ENCODE measurements around the gene FAM124A. TPM values are rescaled to one million over a fixed set of nuclear protein-coding genes. Genes with fewer than 3 reads are reported as not detected.
A peak's percentile ranks its signal among the peaks of the same experiment; 100 is the strongest.

Gene FAM124A
- total and polyA plus RNA-seq, 2 of the 8 experiments (the other 6 are each of a cell fraction or from before 2014, with no cell fraction given) = 40.7 to 49.9 TPM

DNA sequence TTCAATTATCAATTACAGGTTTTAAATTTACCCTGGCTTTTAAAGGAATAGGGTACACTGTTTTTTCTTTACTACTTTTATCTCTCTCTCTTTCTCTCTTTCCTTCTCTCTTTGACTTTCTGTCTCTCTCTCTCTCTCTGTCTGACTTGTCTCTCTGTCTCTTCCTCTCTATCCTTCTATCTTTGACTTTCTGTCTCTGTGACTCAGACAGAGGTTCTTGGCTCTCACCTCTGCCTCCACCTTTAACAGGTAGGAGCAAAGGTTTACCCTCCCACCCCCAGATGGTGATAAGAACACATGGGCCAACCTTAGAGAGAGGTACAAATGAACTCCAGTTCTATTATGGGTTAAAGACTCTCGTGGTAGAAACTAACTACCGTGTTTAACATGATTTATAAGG lies 20.3 kb upstream of the FAM124A start:
- Histone ChIP-seq H3K27me3 (replicated peaks in 1 of 4; ENCODE audit: control insufficient read depth in 3 of 4, extremely low read depth in 1 of 4, insufficient read depth in 3 of 4, low read length in 3 of 4) (no peaks in the 10 kb centered on the region; a peak in 1 of 7 replicates), H3K79me1 (ENCODE audit: low read depth, low read length) (no peaks in the 10 kb centered on the region), H2BK120ac (replicated peaks; ENCODE audit: low read depth, low read length) (no peak overlapping the region), H4K20me1 (replicated peaks in 1 of 2; ENCODE audit: control insufficient read depth in 1 of 2, insufficient read depth in 2 of 2, low read length in 2 of 2) (no peaks in the 10 kb centered on the region), H3K4me1 (replicated peaks in 1 of 4; ENCODE audit: control insufficient read depth in 3 of 4, insufficient read depth in 4 of 4, low read length in 3 of 4) (no peaks in the 10 kb centered on the region), H3K23ac (ENCODE audit: insufficient read length) (no peak overlapping the region), H2BK12ac (ENCODE audit: low read depth, low read length) (no peak overlapping the region), H3K4ac (replicated peaks; ENCODE audit: insufficient read length, low read depth, low read length) (no peak overlapping the region), H2AK5ac (ENCODE audit: low read depth, low read length) (no peak overlapping the region), H3K79me2 (ENCODE audit: control insufficient read depth in 1 of 2, insufficient read depth in 2 of 2, low read length in 2 of 2) (no peaks in the 10 kb centered on the region), H2AFZ (ENCODE audit: low read length) (no peak overlapping the region), H3K36me3 (ENCODE audit: control insufficient read depth in 2 of 4, insufficient read depth in 4 of 4, low read length in 3 of 4) (no peaks in the 10 kb centered on the region), H2BK15ac (ENCODE audit: low read length) (0 out of 2 replicates have a peak overlapping the region, but pooled peaks have one; percentile 33), H3K23me2 (ENCODE audit: low read depth, low read length) (no peaks in the 10 kb centered on the region), H4K5ac (ENCODE audit: insufficient read length, low read depth, low read length) (no peak overlapping the region), H4K91ac (replicated peaks; ENCODE audit: insufficient read length, low read length) (no peak overlapping the region), H4K8ac (ENCODE audit: extremely low read depth, insufficient read depth, low read length) (no peak overlapping the region), H3K56ac (replicated peaks; ENCODE audit: insufficient read length, low read depth, low read length) (no peak overlapping the region), H3K9ac (replicated peaks in 1 of 4; ENCODE audit: extremely low read depth in 1 of 4, low read depth in 3 of 4, low read length in 3 of 4) (no peak overlapping the region), H3K9me3 (ENCODE audit: insufficient read depth in 2 of 2, low read depth in 1 of 2, low read length in 1 of 2) (no peaks in the 10 kb centered on the region), H3K14ac (ENCODE audit: insufficient read length) (no peak overlapping the region), H2BK5ac (ENCODE audit: low read depth, low read length) (no peak overlapping the region), H3K4me3 (ENCODE audit: extremely low read depth in 1 of 4, insufficient read depth in 2 of 4, low read depth in 3 of 4, low read length in 4 of 4) (no peak overlapping the region), H3K27ac (ENCODE audit: low read depth, low read length) (no peak overlapping the region), H3K4me2 (ENCODE audit: insufficient read depth in 1 of 2, low read depth in 2 of 2, low read length in 2 of 2) (no peak overlapping the region), H2BK20ac (ENCODE audit: low read length) (no peak overlapping the region), H3K18ac (ENCODE audit: extremely low read depth, low read length) (no peak overlapping the region)
- ChIA-PET POLR2A (ENCODE audit: partially characterized antibody) (interaction anchor here (1.3 to 7.7 kb wide), 6 partner anchors 9 to 54 kb away, joined by 3 to 79 read pairs (median 4); no protein-coding TSS in a partner anchor), CTCF (ENCODE audit: partially characterized antibody) (interaction anchor here (0.8 to 1.5 kb wide), 5 partner anchors 12 to 84 kb away, joined by 3 to 6 read pairs (median 4); no protein-coding TSS in a partner anchor)
- DNase-seq (ENCODE audit: low read depth in 1 of 2, low spot score in 2 of 2) = no peak
- no peak for FAIRE-seq
- 87% methylated on average over 2 of the region's 2 CpGs; no CpG with 5 or more reads in 1 of the 2 experiments for WGBS, 2 experiments (ENCODE audit: extremely low coverage in 1 of 2, insufficient coverage in 1 of 2, insufficient read length in 1 of 2, insufficient replicate concordance in 2 of 2, low coverage in 1 of 2, low lambda C conversion rate in 2 of 2, missing lambda C conversion rate in 1 of 2)
- TF ChIP-seq KDM5A (IDR thresholded peaks at IDR 0.05; ENCODE audit: low read length) (no peak), EGR1 (IDR thresholded peaks at IDR 0.05; ENCODE audit: borderline replicate concordance, low read depth, low read length) (no peak), EZH2 (IDR thresholded peaks at IDR 0.05; ENCODE audit: low read depth, low read length, severe bottlenecking) (no peak), RFX5 (IDR thresholded peaks at IDR 0.05; ENCODE audit: borderline replicate concordance, low read depth, low read length) (no peak), PHF8 (conservative IDR thresholded peaks at IDR 0.05; ENCODE audit: low read depth, low read length) (no peak), TBP (IDR thresholded peaks at IDR 0.05; ENCODE audit: low read depth, low read length) (no peak), GABPA (IDR thresholded peaks at IDR 0.05; ENCODE audit: borderline replicate concordance, insufficient read depth, low read length) (no peak), MAFK (IDR thresholded peaks at IDR 0.05; ENCODE audit: low read depth, low read length) (no peak), POU5F1 (IDR thresholded peaks at IDR 0.05; ENCODE audit: low read depth, low read length) (no peak), SP1 (IDR thresholded peaks at IDR 0.05; ENCODE audit: low read depth, low read length) (no peak), SIRT6 (IDR thresholded peaks at IDR 0.05; ENCODE audit: low read length) (no peak)
- TF ChIP-seq, protein P1, sequence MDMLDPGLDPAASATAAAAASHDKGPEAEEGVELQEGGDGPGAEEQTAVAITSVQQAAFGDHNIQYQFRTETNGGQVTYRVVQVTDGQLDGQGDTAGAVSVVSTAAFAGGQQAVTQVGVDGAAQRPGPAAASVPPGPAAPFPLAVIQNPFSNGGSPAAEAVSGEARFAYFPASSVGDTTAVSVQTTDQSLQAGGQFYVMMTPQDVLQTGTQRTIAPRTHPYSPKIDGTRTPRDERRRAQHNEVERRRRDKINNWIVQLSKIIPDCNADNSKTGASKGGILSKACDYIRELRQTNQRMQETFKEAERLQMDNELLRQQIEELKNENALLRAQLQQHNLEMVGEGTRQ (IDR thresholded peaks at IDR 0.05; ENCODE audit: low read length) = no peak
- TF ChIP-seq, protein P2, sequence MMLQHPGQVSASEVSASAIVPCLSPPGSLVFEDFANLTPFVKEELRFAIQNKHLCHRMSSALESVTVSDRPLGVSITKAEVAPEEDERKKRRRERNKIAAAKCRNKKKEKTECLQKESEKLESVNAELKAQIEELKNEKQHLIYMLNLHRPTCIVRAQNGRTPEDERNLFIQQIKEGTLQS (IDR thresholded peaks at IDR 0.05; ENCODE audit: insufficient read depth, low read depth, low read length) = no peak

Measured in H1 (cell line).